Caco-2 (cell line): ENCODE results near the gene ZYX. TPM values are rescaled to one million over a fixed set of nuclear protein-coding genes. Genes with fewer than 3 reads are reported as not detected.

ENCODE experiments used
- BruUV-seq: library from RNA; stranded (reverse); fragments of 400-500 nt; replicated peaks from 2 replicates; lab custom pipeline; 2021; lab: Mats Ljungman, UMichigan
- CTCF ChIA-PET: fragments of 300-600 bp; sonication (Branson Sonifier 250); formaldehyde crosslinking; loops from one replicate; lab custom pipeline; 2022; ENCODE audit warnings: antibody characterized with exemption; lab: Charles Lee
- POLR2A ChIA-PET: fragments of 300-600 bp; sonication (Branson Sonifier 250); formaldehyde crosslinking; loops from one replicate; lab custom pipeline; 2022; ENCODE audit warnings: antibody characterized with exemption; lab: Charles Lee
- DNase-seq, 2 experiments: peaks; one replicate each; pipeline versions ENCODE4 v3.0.0 to v3.0.0-alpha.2; 2020 to 2022
- H3K27me3 ChIP-seq: replicated peaks from 2 replicates; pipeline ENCODE4 v1.6.0; 2011; ENCODE audit warnings: low read length; ENCODE audit not compliant: control insufficient read depth, insufficient read depth
- H3K36me3 ChIP-seq: 2 replicates; pipeline ENCODE4 v1.5.1; 2011; ENCODE audit warnings: low read length; ENCODE audit not compliant: control insufficient read depth, insufficient read depth
- H3K4me1 ChIP-seq: fragments of 250-450 bp; sonication (Bioruptor Pico); 2 replicates; pipeline ENCODE4 v1.5.1; 2020; ENCODE audit warnings: mild to moderate bottlenecking
- H3K4me3 ChIP-seq: 2 replicates; pipeline ENCODE4 v1.5.1; 2011; ENCODE audit warnings: low read depth, mild to moderate bottlenecking, control low read depth, low read length
- H3K9me3 ChIP-seq: fragments of 250-450 bp; sonication (Bioruptor Pico); 2 replicates; pipeline ENCODE4 v1.5.1; 2020; ENCODE audit warnings: mild to moderate bottlenecking, moderate library complexity
- H3K27ac Mint-ChIP-seq: one replicate; pipeline ENCODE4 v1.8.0; 2022; ENCODE audit warnings: mixed read lengths; ENCODE audit not compliant: unreplicated experiment
- H3K27me3 Mint-ChIP-seq: one replicate; pipeline ENCODE4 v1.8.0; 2022; ENCODE audit warnings: mixed read lengths; ENCODE audit not compliant: insufficient read depth, unreplicated experiment
- H3K36me3 Mint-ChIP-seq: one replicate; pipeline ENCODE4 v1.8.0; 2022; ENCODE audit warnings: mild to moderate bottlenecking, mixed read lengths; ENCODE audit not compliant: insufficient read depth, unreplicated experiment
- H3K4me1 Mint-ChIP-seq: one replicate; pipeline ENCODE4 v1.8.0; 2022; ENCODE audit warnings: low read depth, mixed read lengths; ENCODE audit not compliant: unreplicated experiment
- H3K4me3 Mint-ChIP-seq: one replicate; pipeline ENCODE4 v1.8.0; 2022; ENCODE audit warnings: mild to moderate bottlenecking, moderate library complexity, mixed read lengths; ENCODE audit not compliant: unreplicated experiment
- H3K9me3 Mint-ChIP-seq: one replicate; pipeline ENCODE4 v1.8.0; 2022; ENCODE audit warnings: mixed read lengths; ENCODE audit not compliant: unreplicated experiment
- CTCF ChIP-seq, 2 experiments: fragments of 200-600 bp in 1 of 2; IDR thresholded peaks; 1 replicate in 1 of 2; 2 replicates in 1 of 2; pipeline versions ENCODE4 v1.5.1 to v1.8.0; 2011 to 2022; ENCODE audit warnings: antibody characterized with exemption in 1 of 2, control low read depth in 1 of 2, inconsistent platforms in 1 of 2, low read depth in 1 of 2, low read length in 1 of 2, mild to moderate bottlenecking in 1 of 2, moderate library complexity in 1 of 2; ENCODE audit not compliant: insufficient read depth in 1 of 2, severe bottlenecking in 1 of 2, unreplicated experiment in 1 of 2
- intact Hi-C: fragments of 100-400 bp; cut with micrococcal nuclease; formaldehyde crosslinking; loops from one replicate; pipeline ENCODE4 v1.10.0; 2022; ENCODE audit not compliant: unreplicated experiment
- total RNA-seq: library from RNA; stranded (reverse); gene quantifications from 2 replicates; pipeline ENCODE4 v1.2.3, GENCODE V29; 2022

ZYX gene
- total RNA-seq, 1 experiment from 2014 or later, result 147 TPM

DNA sequence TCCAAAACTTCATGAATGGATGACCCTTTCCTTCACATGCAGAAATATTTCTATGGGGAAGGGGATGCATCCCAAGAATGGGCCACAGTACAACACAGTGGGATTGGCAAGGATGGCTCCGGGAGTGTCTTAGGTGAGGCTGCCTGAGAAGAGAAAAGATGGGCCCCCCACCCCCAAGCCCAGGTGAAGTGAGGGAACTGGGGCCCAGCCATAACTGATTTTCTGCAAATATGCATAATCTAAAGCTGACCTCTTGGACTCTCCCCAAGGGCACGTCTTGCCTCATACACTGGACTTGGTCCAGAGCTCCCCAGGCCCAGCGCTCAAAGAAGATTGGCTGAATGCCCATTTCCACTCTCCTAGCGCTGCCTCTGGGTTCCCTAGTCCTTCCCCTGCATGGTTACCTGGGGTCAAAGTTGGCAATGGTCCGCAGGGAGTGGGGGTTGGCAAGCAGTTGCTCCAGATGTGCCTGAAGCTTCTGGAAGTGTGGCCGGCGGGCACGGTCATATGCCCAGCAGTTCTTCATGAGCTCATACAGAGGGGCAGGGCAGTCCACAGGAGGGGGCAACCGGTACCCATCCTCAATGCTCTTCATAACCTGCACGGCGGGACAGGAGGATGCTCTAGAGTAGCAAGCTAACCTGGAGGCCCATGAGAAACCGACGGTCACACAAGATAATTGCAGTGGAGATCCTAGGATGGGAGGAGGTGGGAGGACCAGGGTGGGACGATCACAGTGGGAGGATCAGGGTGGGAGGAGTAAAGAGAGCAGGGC is 12.3 kb downstream of the ZYX start:
- H3K36me3 ChIP-seq, result peaks cover 5% of the 10 kb centered on the region
- Mint-ChIP-seq H3K4me3 (no peak overlapping the region), H3K9me3 (no peaks in the 10 kb centered on the region), H3K27ac (peak overlapping the region; percentile 58), H3K27me3 (no peaks in the 10 kb centered on the region), H3K36me3 (peaks cover 80% of the 10 kb centered on the region), H3K4me1 (peaks cover 17% of the 10 kb centered on the region)
- no peak for TF ChIP-seq CTCF (IDR thresholded peaks at IDR 0.05; ENCODE audit: insufficient read depth in 1 of 2, low read depth in 1 of 2, low read length in 1 of 2, severe bottlenecking in 1 of 2, unreplicated experiment in 1 of 2)
- DNase-seq, result no peak
- H3K9me3 ChIP-seq, result no peaks in the 10 kb centered on the region
- H3K4me3 ChIP-seq, result no peak overlapping the region
- peaks cover 20% of the 10 kb centered on the region; the same call in 1 of the 2 replicates for H3K4me1 ChIP-seq
- no peaks in the 10 kb centered on the region for H3K27me3 ChIP-seq
- CTCF ChIA-PET, result interaction anchor here (0.9 to 1.7 kb wide), 4 partner anchors 14 to 153 kb away, joined by 3 to 9 read pairs (median 3); no protein-coding TSS in a partner anchor
- BruUV-seq, result no TSS peak
- POLR2A ChIA-PET, result interaction anchor here (0.9 kb wide), 1 partner anchor 14 kb away, joined by 3 read pairs; no protein-coding TSS in a partner anchor
- intact Hi-C loops, result loop anchor here (2.0 kb wide), 1 partner anchor 13 kb away; no protein-coding TSS in a partner anchor

GRCh38 chr7:143394068-143394467 is 12.9 kb downstream of the ZYX start:
- no peaks in the 10 kb centered on the region for H3K9me3 Mint-ChIP-seq
- Histone ChIP-seq H3K4me1 (peaks cover 20% of the 10 kb centered on the region; the same call in 1 of the 2 replicates), H3K27me3 (no peaks in the 10 kb centered on the region), H3K4me3 (no peak overlapping the region), H3K9me3 (no peaks in the 10 kb centered on the region), H3K36me3 (peaks cover 5% of the 10 kb centered on the region)
- BruUV-seq, result no TSS peak
- H3K4me1 Mint-ChIP-seq, result peaks cover 17% of the 10 kb centered on the region
- intact Hi-C loops, result no loop called here
- H3K27me3 Mint-ChIP-seq, result no peaks in the 10 kb centered on the region
- H3K36me3 Mint-ChIP-seq, result peaks cover 78% of the 10 kb centered on the region
- TF ChIP-seq CTCF (IDR thresholded peaks at IDR 0.05; ENCODE audit: insufficient read depth in 1 of 2, low read depth in 1 of 2, low read length in 1 of 2, severe bottlenecking in 1 of 2, unreplicated experiment in 1 of 2), result no peak
- ChIA-PET CTCF (interaction anchor here (0.9 to 1.7 kb wide), 3 partner anchors 14 to 154 kb away, joined by 3 to 9 read pairs (median 3); no protein-coding TSS in a partner anchor), POLR2A (no interaction called here)
- no peak for DNase-seq
- H3K4me3 Mint-ChIP-seq, result no peak overlapping the region
- H3K27ac Mint-ChIP-seq, result peak overlapping the region; percentile 20

DNA sequence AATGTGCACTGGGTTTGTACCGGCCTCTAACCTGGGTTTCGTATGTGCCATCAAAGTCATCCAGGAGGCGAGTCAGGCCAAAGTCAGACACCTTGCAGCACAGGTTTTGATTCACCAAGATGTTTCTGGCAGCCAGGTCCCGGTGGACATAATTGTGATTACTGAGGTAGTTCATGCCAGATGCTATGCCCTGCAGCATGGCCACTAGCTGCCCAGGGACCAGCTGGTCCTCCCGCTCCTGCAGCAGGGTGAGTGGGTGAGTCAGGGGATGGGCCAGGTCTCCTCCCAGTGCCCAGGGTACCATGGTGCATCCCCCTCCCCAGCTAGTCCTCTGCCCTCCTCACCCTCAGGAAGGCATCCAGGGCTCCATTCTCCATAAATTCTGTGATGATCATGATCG is 13.6 kb downstream of the ZYX start:
- peaks cover 70% of the 10 kb centered on the region for H3K36me3 Mint-ChIP-seq
- CTCF ChIA-PET, result no interaction called here
- no peaks in the 10 kb centered on the region for H3K9me3 Mint-ChIP-seq
- H3K27me3 Mint-ChIP-seq, result no peaks in the 10 kb centered on the region
- TF ChIP-seq CTCF (IDR thresholded peaks at IDR 0.05; ENCODE audit: insufficient read depth in 1 of 2, low read depth in 1 of 2, low read length in 1 of 2, severe bottlenecking in 1 of 2, unreplicated experiment in 1 of 2), result no peak
- POLR2A ChIA-PET, result no interaction called here
- Histone ChIP-seq H3K27me3 (no peaks in the 10 kb centered on the region), H3K4me3 (no peak overlapping the region), H3K4me1 (peaks cover 20% of the 10 kb centered on the region; the same call in 1 of the 2 replicates), H3K36me3 (peaks cover 6% of the 10 kb centered on the region), H3K9me3 (no peaks in the 10 kb centered on the region)
- intact Hi-C loops, result no loop called here
- H3K4me1 Mint-ChIP-seq, result peaks cover 17% of the 10 kb centered on the region
- no peak overlapping the region for H3K27ac Mint-ChIP-seq
- BruUV-seq, result no TSS peak
- H3K4me3 Mint-ChIP-seq, result no peak overlapping the region
- no peak for DNase-seq
